Ovary (tissue), 9 donors: ENCODE measurements around the gene DAAM2. TPM values are rescaled to one million over a fixed set of nuclear protein-coding genes. Genes with fewer than 3 reads are reported as not detected.

Experiments used
- DNase-seq, 5 donors: peaks; one replicate each; pipeline ENCODE4 v3.0.0-alpha.2; 2019 to 2020
- H3K27ac ChIP-seq, 2 donors: fragments of 200-600 bp; one replicate each; pipeline versions ENCODE4 v1.5.1 to v1.8.0; 2019 to 2022
- H3K27me3 ChIP-seq: fragments of 200-600 bp; one replicate; pipeline ENCODE4 v1.8.0; 2022
- H3K36me3 ChIP-seq: fragments of 200-600 bp; sonication (generic); one replicate; pipeline ENCODE4 v1.5.1; 2019
- H3K4me1 ChIP-seq: one replicate; pipeline ENCODE4 v1.8.1; 2013; ENCODE audit warnings: mild to moderate bottlenecking, moderate library complexity; ENCODE audit not compliant: insufficient read depth
- H3K4me3 ChIP-seq: fragments of 200-600 bp; sonication (generic); one replicate; pipeline ENCODE4 v1.5.1; 2017
- H3K9me3 ChIP-seq, 2 donors: fragments of 200-600 bp in 1 of 2; sonication (generic) in 1 of 2; one replicate each; pipeline versions ENCODE4 v1.5.1 to v1.8.1; 2013 to 2019; ENCODE audit warnings: mild to moderate bottlenecking in 1 of 2, moderate library complexity in 1 of 2
- CTCF ChIP-seq, 3 donors: fragments of 450-650 bp in 2 of 3; fragments of 200-600 bp in 1 of 3; IDR thresholded peaks; one replicate each; pipeline versions ENCODE4 v1.5.1 to v1.8.0; 2016 to 2022; ENCODE audit warnings: antibody characterized with exemption in 3 of 3, mild to moderate bottlenecking in 1 of 3
- EP300 ChIP-seq: sonication (generic); formaldehyde crosslinking; IDR thresholded peaks from one replicate; pipeline ENCODE4 v1.6.1; 2017; ENCODE audit warnings: antibody characterized with exemption
- POLR2A ChIP-seq: fragments of 450-650 bp; IDR thresholded peaks from one replicate; pipeline ENCODE4 v1.6.1; 2017; ENCODE audit warnings: antibody characterized with exemption, mild to moderate bottlenecking, moderate library complexity
- WGBS, 3 donors: extraction: QIAGEN DNeasy Blood & Tissue Kit in 1 of 3; methylation state at CpG; one replicate each; pipeline versions ENCODE4 v1.1.5 to v1.1.7; 2013 to 2017; 5-methylcytosine and 5-hydroxymethylcytosine counted together
- intact Hi-C, 4 donors: fragments of 100-400 bp; cut with DNase I; formaldehyde crosslinking; loops; one replicate each; pipeline versions ENCODE4 v1.11.0 to v1.15.1; 2022 to 2023
- polyA plus RNA-seq, 2 donors: library from polyadenylated mRNA; stranded (reverse); fragments of 200-250 nt in 1 of 2; fragments of 350-450 nt in 1 of 2; fragmentation: Illumina TruSeq in 1 of 2; extraction: RNeasy Lipid Tissue Mini Kit (QIAGEN cat#74804) in 1 of 2; gene quantifications; one replicate each; pipeline ENCODE4 v1.2.3, GENCODE V29; 2013 to 2014
- total RNA-seq, 7 donors: library from RNA; depleted of rRNA in 2 of 7; stranded (reverse); fragments of >200 nt in 2 of 7; fragmentation: NEBNext Ultra II Directional in 3 of 7; extraction: Animal tissue kit (Norgen Biotek cat#: 25700) in 3 of 7; gene quantifications; one replicate each; pipeline versions ENCODE4 v1.1.0 to v1.2.4, GENCODE V29; 2016 to 2023
- donor health status: DM: no; HTN: no; CAD: no; lungs with moderate emphysema.
- donor health status: DM: no; HTN: no; CAD: no.
- donor health status: Bipolar disorder and iron deficiency.
- donor health status: DM: yes; HTN: yes; CAD: no.
- donor health status: DM: no; HTN: no; CAD: no.
- donor health status: DM: yes; HTN: yes; CAD: no.

DAAM2 gene
- total and polyA plus RNA-seq, 9 donors = 8.5 to 27.8 (median 18.5) TPM

DNA sequence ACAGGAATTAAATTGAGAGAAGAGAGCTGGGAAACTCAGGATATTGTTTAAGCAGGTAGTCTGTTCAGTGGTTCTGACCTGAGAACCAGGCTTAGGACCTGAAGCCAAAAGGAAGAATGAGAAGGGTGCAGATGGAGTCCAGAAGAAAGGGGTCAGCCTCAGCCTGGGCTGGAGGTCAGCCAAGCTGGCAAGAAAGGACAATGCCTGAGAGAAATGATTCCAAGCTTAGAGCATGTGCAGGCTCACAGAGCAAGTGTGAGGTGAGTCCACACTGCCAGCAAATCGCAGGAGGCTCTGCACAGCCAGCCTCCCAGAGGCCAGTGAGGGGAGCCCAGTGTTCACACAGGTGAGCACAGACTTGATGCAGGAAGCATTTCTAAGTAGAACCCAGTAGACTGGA, 47.3 kb downstream of the DAAM2 start:
- H3K4me1 ChIP-seq = peaks cover 2% of the 10 kb centered on the region
- H3K27ac ChIP-seq = no peak overlapping the region
- TF ChIP-seq POLR2A = no peak
- no peak for TF ChIP-seq EP300
- TF ChIP-seq CTCF (IDR thresholded peaks at IDR 0.05) = no peak

GRCh38 chr6:39840781-39841180, 48.6 kb downstream of the DAAM2 start:
- H3K4me3 ChIP-seq = no peak overlapping the region
- no peaks in the 10 kb centered on the region for H3K27me3 ChIP-seq
- H3K36me3 ChIP-seq = no peaks in the 10 kb centered on the region
- no peak for DNase-seq
- TF ChIP-seq POLR2A (no peak), CTCF (IDR thresholded peaks at IDR 0.05) (no peak), EP300 (no peak)
- H3K4me1 ChIP-seq = peaks cover 2% of the 10 kb centered on the region
- WGBS, 3 donors = 56 to 89% (median 58%) methylated on average over 1 to 6 of the region's 6 CpGs
- H3K27ac ChIP-seq = no peak overlapping the region
- H3K9me3 ChIP-seq = no peaks in the 10 kb centered on the region
- intact Hi-C loops = loop anchor here in 1 of 4 donors (10.0 kb wide), 1 partner anchor 716 kb away; no protein-coding TSS in a partner anchor

More for the DNA sequence above, 47.3 kb downstream of the DAAM2 start:
- Histone ChIP-seq H3K4me3 (no peak overlapping the region), H3K36me3 (no peaks in the 10 kb centered on the region), H3K27me3 (no peaks in the 10 kb centered on the region), H3K9me3 (no peaks in the 10 kb centered on the region)
- WGBS, 3 donors = 63 to 83% (median 73%) methylated on average over 1 of the region's 1 CpG
- peak in 1 of 5 donors; percentile 53 for DNase-seq
- intact Hi-C loops = no loop called here

DNA sequence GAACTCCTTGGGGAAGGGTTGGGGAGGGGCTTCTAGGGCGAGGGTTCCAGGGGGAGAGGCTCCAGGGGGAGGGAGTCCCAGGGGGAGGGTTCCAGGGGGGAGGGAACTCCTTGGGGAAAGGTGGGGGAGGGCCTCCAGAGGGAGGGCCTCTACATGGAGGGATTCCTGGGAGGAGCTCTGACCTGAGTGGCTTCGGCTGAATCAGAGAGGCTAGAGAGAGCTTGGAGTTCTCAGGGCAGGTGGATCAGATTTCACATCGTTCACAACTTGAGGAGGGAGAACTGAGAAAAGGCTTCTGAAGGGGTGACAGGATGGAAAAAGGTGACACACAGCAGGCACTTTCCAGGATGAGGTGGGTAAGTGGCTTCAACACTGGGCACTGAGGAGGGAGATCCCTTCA, 49.1 kb downstream of the DAAM2 start:
- Histone ChIP-seq H3K36me3 (no peaks in the 10 kb centered on the region), H3K4me3 (no peak overlapping the region), H3K9me3 (no peaks in the 10 kb centered on the region), H3K27ac (no peak overlapping the region), H3K27me3 (no peaks in the 10 kb centered on the region), H3K4me1 (peaks cover 2% of the 10 kb centered on the region)
- DNase-seq = no peak
- intact Hi-C loops = loop anchor here in 1 of 4 donors (10.0 kb wide), 1 partner anchor 716 kb away; no protein-coding TSS in a partner anchor
- WGBS, 3 donors = 38 to 45% (median 44%) methylated on average over 3 of the region's 3 CpGs
- no peak for TF ChIP-seq EP300
- no peak for TF ChIP-seq POLR2A

DNA sequence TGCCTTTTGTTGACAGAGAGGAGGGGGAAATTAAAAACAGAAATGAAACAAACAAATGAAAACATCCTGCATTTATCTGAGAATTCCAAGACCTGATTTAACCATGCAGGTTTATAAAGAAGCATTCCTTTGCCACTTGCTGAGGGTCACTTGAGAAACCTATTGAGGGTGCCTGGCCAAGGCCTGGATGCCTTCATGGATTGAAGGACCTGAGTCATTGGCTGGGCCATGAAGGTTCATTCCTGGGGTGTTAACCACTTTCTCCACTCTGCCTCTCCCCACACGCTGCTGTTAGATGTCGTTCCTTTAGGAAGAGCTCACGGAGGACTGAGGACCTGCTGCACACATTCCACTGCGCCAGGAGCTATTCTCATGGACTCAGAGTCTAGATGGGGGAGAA, 49.7 kb downstream of the DAAM2 start:
- peaks cover 4% of the 10 kb centered on the region for H3K4me1 ChIP-seq
- no peak for TF ChIP-seq CTCF (IDR thresholded peaks at IDR 0.05)
- no peak for TF ChIP-seq EP300
- no peak for TF ChIP-seq POLR2A
- H3K27me3 ChIP-seq = no peaks in the 10 kb centered on the region
- no peak overlapping the region for H3K27ac ChIP-seq
- no peaks in the 10 kb centered on the region for H3K9me3 ChIP-seq
- 94 to 95% (median 95%) methylated on average over 4 of the region's 4 CpGs for WGBS, 3 donors
- H3K4me3 ChIP-seq = no peak overlapping the region
- no peaks in the 10 kb centered on the region for H3K36me3 ChIP-seq
- intact Hi-C loops = loop anchor here in 1 of 4 donors (10.0 kb wide), 1 partner anchor 717 kb away; no protein-coding TSS in a partner anchor
- DNase-seq = no peak

GRCh38 chr6:39843305-39844020, 51.3 kb downstream of the DAAM2 start:
- Histone ChIP-seq H3K9me3 (no peaks in the 10 kb centered on the region), H3K4me3 (no peak overlapping the region), H3K27ac (no peak overlapping the region), H3K36me3 (no peaks in the 10 kb centered on the region), H3K4me1 (peaks cover 9% of the 10 kb centered on the region), H3K27me3 (no peaks in the 10 kb centered on the region)
- no peak for TF ChIP-seq CTCF (IDR thresholded peaks at IDR 0.05)
- no peak for DNase-seq
- WGBS, 3 donors = 88 to 92% (median 90%) methylated on average over 12 of the region's 12 CpGs
- intact Hi-C loops = loop anchor here in 1 of 4 donors (10.0 kb wide), 1 partner anchor 719 kb away; no protein-coding TSS in a partner anchor
